ENCODE measurements around the gene BOK. TPM values are rescaled to one million over a fixed set of nuclear protein-coding genes. Genes with fewer than 3 reads are reported as not detected.

BOK gene, protein sequence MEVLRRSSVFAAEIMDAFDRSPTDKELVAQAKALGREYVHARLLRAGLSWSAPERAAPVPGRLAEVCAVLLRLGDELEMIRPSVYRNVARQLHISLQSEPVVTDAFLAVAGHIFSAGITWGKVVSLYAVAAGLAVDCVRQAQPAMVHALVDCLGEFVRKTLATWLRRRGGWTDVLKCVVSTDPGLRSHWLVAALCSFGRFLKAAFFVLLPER
- total RNA-seq: 10 to 100 TPM in 1 of 3 donors, 1 to 10 TPM in 2; 6.7 to 25.5 (median 7.4) TPM
- long read RNA-seq, donor 1, transcript BOK-201 (5 exons, 2,657 nt): major isoform, 70 of 111 reads
- long read RNA-seq, donor 1, partial matches to known transcripts: 30 of 111 reads
- long read RNA-seq, donor 1, other reads (novel, unspliced or antisense): 11 of 111 reads
- long read RNA-seq, donor 2, partial matches to known transcripts: 0 of 4 reads
- long read RNA-seq, donor 2, other reads (novel, unspliced or antisense): 4 of 4 reads

DNA sequence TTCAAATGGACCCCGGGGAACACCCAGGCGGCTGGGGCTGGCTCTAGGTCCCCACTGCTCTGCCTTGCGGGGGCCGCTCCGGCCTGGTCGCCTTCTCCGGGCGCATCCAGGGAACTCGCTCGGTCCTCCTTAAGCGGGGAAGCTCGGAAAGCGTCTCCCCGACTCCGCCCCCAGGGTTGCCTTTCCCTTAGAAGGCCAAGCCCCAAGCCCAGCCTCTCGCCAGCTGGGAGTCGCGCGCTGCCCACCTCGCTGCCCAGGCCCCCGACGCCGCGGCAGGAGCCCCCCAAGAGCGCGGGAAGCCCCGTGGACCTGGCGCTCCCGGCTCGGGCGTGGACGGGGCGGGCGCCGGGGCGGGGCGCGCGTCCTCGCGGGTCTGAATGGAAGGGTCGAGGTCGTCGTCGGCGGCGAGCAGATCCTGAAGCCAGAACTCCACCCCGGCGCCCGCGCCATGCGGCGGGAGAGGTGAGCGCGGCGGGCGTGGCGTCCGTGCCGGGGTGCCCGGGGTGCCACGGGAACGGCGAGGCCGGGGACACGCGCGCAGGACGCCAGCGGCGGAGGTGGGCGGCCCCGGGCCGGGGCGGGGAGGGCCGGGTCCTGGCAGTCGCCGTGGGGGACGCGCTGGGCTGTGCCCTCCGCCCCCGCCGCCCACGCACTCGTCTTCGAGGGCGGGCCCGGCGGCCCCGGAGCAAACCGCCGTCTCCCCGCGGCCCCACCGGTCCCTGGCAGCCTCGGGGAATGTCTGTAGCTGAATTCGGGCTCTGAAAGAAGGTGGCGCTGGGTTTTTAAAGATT lies at the start of gene BOK:
TSS of gene BOK (plus strand) at position 214 of the 791 bp plus-strand sequence. CDS start 739 bp downstream, outside the sequence.
- intact Hi-C loops (cut with DNase I, micrococcal nuclease): no loop called here
- TF ChIP-seq, protein P1, sequence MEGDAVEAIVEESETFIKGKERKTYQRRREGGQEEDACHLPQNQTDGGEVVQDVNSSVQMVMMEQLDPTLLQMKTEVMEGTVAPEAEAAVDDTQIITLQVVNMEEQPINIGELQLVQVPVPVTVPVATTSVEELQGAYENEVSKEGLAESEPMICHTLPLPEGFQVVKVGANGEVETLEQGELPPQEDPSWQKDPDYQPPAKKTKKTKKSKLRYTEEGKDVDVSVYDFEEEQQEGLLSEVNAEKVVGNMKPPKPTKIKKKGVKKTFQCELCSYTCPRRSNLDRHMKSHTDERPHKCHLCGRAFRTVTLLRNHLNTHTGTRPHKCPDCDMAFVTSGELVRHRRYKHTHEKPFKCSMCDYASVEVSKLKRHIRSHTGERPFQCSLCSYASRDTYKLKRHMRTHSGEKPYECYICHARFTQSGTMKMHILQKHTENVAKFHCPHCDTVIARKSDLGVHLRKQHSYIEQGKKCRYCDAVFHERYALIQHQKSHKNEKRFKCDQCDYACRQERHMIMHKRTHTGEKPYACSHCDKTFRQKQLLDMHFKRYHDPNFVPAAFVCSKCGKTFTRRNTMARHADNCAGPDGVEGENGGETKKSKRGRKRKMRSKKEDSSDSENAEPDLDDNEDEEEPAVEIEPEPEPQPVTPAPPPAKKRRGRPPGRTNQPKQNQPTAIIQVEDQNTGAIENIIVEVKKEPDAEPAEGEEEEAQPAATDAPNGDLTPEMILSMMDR (IDR thresholded peaks at IDR 0.05): no peak
- H3K9me3 ChIP-seq: no peaks in the 10 kb centered on the region
- DNase-seq (peak; percentile 68 to 79 (median 68)), ATAC-seq (peak; percentile 73)
- H3K4me3 ChIP-seq: peak within 1 kb of the TSS; percentile 36
- no peaks in the 10 kb centered on the region for H3K36me3 ChIP-seq (ENCODE audit: low read depth)
- no peaks in the 10 kb centered on the region for H3K4me1 ChIP-seq (ENCODE audit: low read depth)

DNA sequence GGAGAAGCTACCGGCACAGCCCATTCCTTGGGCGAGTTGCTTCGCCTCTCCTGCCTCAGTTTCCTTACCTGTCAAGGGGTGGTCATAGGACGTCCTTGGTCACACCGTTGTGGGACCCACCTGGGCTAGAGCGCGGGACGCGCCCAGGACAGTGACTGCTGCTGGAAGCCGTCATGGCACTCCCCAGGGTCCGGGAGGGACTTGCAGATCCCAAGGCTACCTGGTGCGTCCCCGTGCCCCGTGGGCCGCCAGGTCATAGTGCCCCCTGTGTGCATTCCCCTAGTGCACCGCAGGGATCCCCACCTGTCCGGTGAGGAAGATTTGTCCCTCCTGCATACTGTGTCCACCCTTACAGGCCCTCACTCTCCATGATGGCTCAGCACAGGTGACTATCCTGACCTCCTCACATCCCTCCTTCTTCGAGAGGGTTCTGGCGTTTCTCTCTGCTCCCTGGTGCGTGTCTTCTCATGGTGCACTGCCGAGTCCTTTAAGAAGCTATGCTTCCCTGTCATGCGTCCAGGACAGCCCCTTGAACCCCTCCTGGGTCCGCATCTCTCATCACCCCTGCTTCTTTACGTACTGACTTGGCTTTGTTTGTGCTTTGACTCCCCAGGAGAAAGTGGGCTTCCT lies 49.3 kb upstream of the BOK start:
- Histone ChIP-seq H3K4me1 (ENCODE audit: low read depth) (peaks cover 19% of the 10 kb centered on the region), H3K4me3 (peak overlapping the region; percentile 90), H3K9me3 (no peaks in the 10 kb centered on the region), H3K36me3 (ENCODE audit: low read depth) (no peaks in the 10 kb centered on the region)
- intact Hi-C loops (cut with DNase I, micrococcal nuclease): no loop called here
- TF ChIP-seq, protein P1 (IDR thresholded peaks at IDR 0.05): no peak
- DNase-seq (no peak), ATAC-seq (peak; percentile 0)

GRCh38 chr2:241511091-241511741 lies 47.3 kb upstream of the BOK start:
- Histone ChIP-seq H3K4me3 (no peak overlapping the region), H3K36me3 (ENCODE audit: low read depth) (no peaks in the 10 kb centered on the region), H3K9me3 (no peaks in the 10 kb centered on the region), H3K4me1 (ENCODE audit: low read depth) (peaks cover 19% of the 10 kb centered on the region)
- intact Hi-C loops (cut with DNase I, micrococcal nuclease): no loop called here
- TF ChIP-seq, protein P1 (IDR thresholded peaks at IDR 0.05): no peak
- ATAC-seq (no peak), DNase-seq (no peak)

DNA sequence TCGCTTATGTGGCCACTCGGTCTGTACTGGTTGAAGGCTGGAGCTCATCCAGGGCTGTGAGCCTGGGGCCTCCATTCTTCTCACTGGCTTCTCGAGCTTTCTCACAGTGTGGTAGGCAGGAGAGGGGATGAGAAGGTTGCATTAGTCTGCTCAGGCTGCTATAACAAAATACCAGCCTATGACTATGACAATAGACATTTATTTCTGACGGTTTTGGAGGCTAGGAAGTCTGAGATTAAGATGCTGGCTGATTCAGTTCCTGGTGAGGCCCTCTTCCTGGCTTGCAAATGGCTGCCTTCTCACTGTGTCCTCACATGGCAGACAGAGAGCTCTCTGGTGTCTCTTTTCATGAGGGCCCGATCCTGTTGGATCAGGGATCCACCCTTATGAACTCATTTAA lies 44.0 kb upstream of the BOK start:
- Histone ChIP-seq H3K4me1 (ENCODE audit: low read depth) (peaks cover under 1% of the 10 kb centered on the region), H3K9me3 (no peaks in the 10 kb centered on the region), H3K4me3 (no peak overlapping the region), H3K36me3 (ENCODE audit: low read depth) (no peaks in the 10 kb centered on the region)
- no peak for DNase-seq
- intact Hi-C loops (cut with DNase I, micrococcal nuclease): no loop called here
- TF ChIP-seq, protein P1 (IDR thresholded peaks at IDR 0.05): no peak
- no peak for ATAC-seq
